G401 (cell line): ENCODE data around the gene TRIM45. TPM values are rescaled to one million over a fixed set of nuclear protein-coding genes. Genes with fewer than 3 reads are reported as not detected.

ENCODE experiments used
- DNase-seq: peaks from one replicate; pipeline ENCODE4 v3.0.0-alpha.2; 2015; ENCODE audit warnings: low spot score
- in situ Hi-C: cut with HindIII; loops from 2 replicates; pipeline ENCODE4 v1.10.0; 2016; ENCODE audit warnings: low sequenced_read_pairs, mixed read lengths
- total RNA-seq: library from RNA; depleted of rRNA; stranded (reverse); fragments of >200 nt; shearing (Covaris generic); gene quantifications from 2 replicates; pipeline ENCODE4 v1.2.3, GENCODE V29; 2014; rRNA removed

TRIM45 gene
- total RNA-seq, 1 experiment from 2014 or later: 6.0 TPM

GRCh38 chr1:117068580-117068979 lies 53.0 kb downstream of the TRIM45 start:
- DNase-seq: no peak
- in situ Hi-C loops: no loop called here

- DNase-seq: peak; percentile 69
- in situ Hi-C loops: no loop called here
Observed at GRCh38 chr1:117067533-117068370, 53.8 kb downstream of the TRIM45 start.

GRCh38 chr1:117066367-117066766 lies 55.2 kb downstream of the TRIM45 start:
- in situ Hi-C loops: no loop called here
- DNase-seq: no peak

DNA sequence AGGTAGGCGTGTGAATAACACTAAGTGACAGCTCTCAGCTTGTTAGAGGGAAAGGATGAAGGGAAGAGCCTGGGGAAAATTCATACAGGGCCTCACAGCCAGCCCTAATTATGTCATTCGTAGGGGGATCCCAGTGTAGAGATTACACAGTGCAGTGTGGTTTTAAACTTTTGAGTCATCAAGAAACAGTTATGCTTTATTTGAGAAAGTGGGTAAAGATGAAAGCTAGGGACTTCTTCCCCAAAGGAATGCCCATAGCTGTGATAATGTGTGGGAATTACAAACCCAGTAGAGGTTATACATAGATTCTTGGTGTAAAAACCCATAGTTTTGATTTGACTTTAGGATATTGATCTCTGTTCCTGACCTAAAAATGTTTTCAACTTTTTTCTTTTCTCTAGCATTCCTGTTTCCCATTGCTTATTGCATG lies 59.5 kb downstream of the TRIM45 start:
- no peak for DNase-seq
- in situ Hi-C loops: no loop called here

Other genes with a start within 250 kb of the TRIM45 start
- 50.5 and 81.0 TPM in 2 replicates for gene PTGFRN, start 211.8 kb downstream of the TRIM45 start, total RNA-seq
- 0.55 and 1.2 TPM in 2 replicates for gene CD101, start 120.0 kb downstream of the TRIM45 start, total RNA-seq
- 19.5 and 29.0 TPM in 2 replicates for gene TTF2, start 61.4 kb downstream of the TRIM45 start, total RNA-seq
- not detected in 2 replicates for gene VTCN1, start 89.2 kb upstream of the TRIM45 start, total RNA-seq
- gene MAN1A2, start 245.7 kb upstream of the TRIM45 start, total RNA-seq: 14.1 and 15.3 TPM in 2 replicates